GM12872 (cell line): ENCODE measurements around the gene IRF7.
A peak's percentile ranks its signal among the peaks of the same experiment; 100 is the strongest.

Source experiments
- CTCF ChIP-seq: IDR thresholded peaks from 3 replicates; pipeline ENCODE4 v1.5.1; 2011; ENCODE audit warnings: low read depth, mild to moderate bottlenecking, low read length, moderate library complexity; ENCODE audit not compliant: insufficient read depth

The IRF7 gene

GRCh38 chr11:612961-613300, 2.8 kb downstream of the IRF7 start:
- no peak for TF ChIP-seq CTCF

- TF ChIP-seq CTCF, result peak; percentile 51; the same call in 2 of the 3 replicates
Measured at GRCh38 chr11:612201-612960, 3.4 kb downstream of the IRF7 start.

- TF ChIP-seq CTCF, result no peak
Measured at GRCh38 chr11:611001-611996, 4.5 kb downstream of the IRF7 start.

GRCh38 chr11:610146-610801, 5.5 kb downstream of the IRF7 start:
- no peak for TF ChIP-seq CTCF

- no peak for TF ChIP-seq CTCF
Measured at GRCh38 chr11:609341-609811, 6.4 kb downstream of the IRF7 start.

- no peak for TF ChIP-seq CTCF
Measured at GRCh38 chr11:608791-609251, 6.9 kb downstream of the IRF7 start.
